LNCaP clone FGC (cell line): Measurements from ENCODE around the gene PPP2R5C.
"Not testable (repeated sequence)": the region's sequence is repeated elsewhere in the genome, so short reads cannot be mapped to it uniquely, and the experiment has no call there.

Source experiments
- DNase-seq: peaks from one replicate; pipeline ENCODE4 v3.0.0-alpha.2; 2011; ENCODE audit warnings: low read depth
- H3K4me3 ChIP-seq: 2 replicates; pipeline ENCODE4 v1.5.1; 2011; ENCODE audit warnings: mild to moderate bottlenecking, low read depth, low read length, control low read depth
- TF ChIP-seq, protein P1 (sequence below): IDR thresholded peaks from 2 replicates; pipeline ENCODE4 v1.5.1; 2012; ENCODE audit warnings: mild to moderate bottlenecking; ENCODE audit not compliant: control insufficient read depth, insufficient read depth; ENCODE audit errors: extremely low read depth

PPP2R5C gene

DNA sequence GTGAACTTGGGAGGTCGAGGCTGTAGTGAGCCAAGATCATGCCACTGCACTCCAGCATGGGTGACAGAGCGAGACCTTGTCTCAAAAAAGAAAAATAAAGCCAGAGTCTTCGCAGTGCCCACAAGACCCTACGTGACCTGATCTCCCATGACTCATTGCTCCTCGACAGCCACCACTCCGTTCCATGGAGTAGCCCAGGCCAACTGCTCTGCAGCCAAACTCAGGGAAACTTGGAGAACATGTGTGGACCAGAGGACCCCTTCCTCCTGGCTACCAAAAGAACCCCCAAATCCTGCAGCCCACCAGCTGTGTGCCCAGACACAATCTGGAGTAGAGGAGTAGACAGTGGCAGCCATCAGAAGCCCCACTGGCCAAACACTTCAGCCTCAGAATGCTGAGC is 32.1 kb upstream of the PPP2R5C start:
- no peak overlapping the region for H3K4me3 ChIP-seq
- no peak for DNase-seq
- TF ChIP-seq, protein P1, sequence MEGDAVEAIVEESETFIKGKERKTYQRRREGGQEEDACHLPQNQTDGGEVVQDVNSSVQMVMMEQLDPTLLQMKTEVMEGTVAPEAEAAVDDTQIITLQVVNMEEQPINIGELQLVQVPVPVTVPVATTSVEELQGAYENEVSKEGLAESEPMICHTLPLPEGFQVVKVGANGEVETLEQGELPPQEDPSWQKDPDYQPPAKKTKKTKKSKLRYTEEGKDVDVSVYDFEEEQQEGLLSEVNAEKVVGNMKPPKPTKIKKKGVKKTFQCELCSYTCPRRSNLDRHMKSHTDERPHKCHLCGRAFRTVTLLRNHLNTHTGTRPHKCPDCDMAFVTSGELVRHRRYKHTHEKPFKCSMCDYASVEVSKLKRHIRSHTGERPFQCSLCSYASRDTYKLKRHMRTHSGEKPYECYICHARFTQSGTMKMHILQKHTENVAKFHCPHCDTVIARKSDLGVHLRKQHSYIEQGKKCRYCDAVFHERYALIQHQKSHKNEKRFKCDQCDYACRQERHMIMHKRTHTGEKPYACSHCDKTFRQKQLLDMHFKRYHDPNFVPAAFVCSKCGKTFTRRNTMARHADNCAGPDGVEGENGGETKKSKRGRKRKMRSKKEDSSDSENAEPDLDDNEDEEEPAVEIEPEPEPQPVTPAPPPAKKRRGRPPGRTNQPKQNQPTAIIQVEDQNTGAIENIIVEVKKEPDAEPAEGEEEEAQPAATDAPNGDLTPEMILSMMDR = no peak

GRCh38 chr14:101730157-101730556 is 31.4 kb upstream of the PPP2R5C start:
- not testable (repeated sequence) for H3K4me3 ChIP-seq, DNase-seq

DNA sequence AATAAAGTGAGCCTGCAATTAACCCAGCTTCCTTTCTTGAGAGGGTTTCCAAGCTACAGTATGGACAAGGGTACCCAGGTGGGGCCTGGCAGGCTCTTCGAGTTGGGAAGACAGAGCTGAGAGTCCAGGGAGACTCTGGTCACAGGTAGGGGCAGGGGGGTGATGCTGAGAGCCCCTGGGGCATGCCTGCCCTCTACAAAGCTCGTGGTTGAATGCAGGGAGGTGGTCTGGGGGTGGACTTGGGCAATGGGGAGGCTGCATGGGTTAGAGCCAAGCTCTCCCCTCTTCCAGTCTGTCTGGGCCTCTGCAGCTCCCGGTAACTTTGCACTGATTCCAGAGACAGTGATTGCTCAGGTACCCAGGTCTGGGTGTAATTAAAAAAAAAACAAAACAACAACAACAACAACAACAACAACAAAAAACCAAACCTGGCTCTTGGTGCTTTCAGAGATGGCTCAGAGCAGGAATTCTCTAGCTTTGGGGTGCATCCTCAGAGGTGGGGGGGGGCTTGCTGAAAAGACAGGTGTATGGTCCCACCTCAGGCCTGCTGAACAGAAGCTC is 30.8 kb upstream of the PPP2R5C start:
- TF ChIP-seq, protein P1 = no peak
- no peak for DNase-seq
- H3K4me3 ChIP-seq = no peak overlapping the region

DNA sequence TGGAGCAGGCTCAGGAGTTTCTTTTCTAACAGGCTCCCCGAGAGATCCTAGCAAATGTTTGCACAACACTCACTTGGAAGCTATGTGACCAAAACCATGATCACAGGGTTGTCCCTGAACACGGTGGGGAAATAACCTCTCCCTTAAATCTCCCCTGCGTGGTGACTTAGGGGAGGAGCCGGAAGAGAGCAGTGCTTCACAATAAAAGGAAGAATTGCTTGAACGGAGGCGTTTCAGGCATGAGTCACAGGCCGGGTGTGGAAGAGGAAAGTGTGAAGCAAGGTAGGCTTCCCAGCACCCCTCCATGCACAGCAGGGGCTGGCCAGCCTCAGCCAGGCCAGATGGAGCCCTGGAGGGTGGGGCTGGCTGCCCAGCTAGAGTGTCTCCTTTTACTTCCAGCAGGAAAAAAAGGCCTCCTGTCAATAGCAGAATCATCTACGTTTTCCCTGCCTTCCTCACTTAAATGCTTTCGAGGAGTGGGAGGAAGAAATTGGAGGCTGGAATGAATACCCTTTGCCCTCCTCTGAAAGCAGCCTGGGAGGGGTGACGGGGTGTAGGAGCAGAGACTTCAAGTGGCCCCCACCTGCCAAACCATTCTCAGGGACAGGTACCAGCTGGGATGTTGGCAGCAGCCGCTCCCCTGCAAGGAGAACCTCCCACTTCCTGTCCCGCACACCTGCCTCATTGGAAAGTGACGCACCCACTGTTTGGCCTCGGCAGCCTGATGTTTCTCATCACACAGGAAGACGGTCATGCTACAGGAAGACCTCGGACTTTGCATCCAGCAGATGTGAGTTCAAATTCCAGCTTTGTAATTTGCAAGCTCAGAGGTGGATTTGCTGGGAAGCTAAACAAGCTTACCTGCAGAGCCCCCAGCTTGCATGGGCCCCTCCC is 30.1 kb upstream of the PPP2R5C start:
- DNase-seq = no peak
- TF ChIP-seq, protein P1 = no peak
- H3K4me3 ChIP-seq = no peak overlapping the region

GRCh38 chr14:101732118-101732517 is 29.4 kb upstream of the PPP2R5C start:
- H3K4me3 ChIP-seq = no peak overlapping the region
- TF ChIP-seq, protein P1 = no peak
- DNase-seq = no peak

DNA sequence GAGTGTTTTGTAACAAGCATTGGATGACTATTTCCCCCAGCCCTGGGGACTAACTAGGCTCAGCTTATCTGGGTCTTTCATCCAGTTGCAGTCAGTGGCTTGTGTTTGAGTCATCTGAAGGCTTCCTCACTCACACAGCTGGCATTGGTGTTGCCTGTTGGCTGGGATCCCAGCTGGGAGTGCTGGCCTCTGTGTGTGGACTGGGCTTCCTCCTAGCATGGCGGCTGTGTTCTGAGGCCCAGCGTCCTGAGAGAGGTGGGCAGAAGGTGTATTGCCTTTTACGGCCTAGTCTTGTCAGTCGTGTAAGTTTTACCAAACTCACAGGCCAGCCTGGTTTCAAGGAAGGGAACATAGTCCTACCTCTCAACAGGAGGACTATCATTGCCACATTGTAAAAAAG is 28.3 kb upstream of the PPP2R5C start:
- no peak overlapping the region for H3K4me3 ChIP-seq
- no peak for DNase-seq
- TF ChIP-seq, protein P1 = no peak

DNA sequence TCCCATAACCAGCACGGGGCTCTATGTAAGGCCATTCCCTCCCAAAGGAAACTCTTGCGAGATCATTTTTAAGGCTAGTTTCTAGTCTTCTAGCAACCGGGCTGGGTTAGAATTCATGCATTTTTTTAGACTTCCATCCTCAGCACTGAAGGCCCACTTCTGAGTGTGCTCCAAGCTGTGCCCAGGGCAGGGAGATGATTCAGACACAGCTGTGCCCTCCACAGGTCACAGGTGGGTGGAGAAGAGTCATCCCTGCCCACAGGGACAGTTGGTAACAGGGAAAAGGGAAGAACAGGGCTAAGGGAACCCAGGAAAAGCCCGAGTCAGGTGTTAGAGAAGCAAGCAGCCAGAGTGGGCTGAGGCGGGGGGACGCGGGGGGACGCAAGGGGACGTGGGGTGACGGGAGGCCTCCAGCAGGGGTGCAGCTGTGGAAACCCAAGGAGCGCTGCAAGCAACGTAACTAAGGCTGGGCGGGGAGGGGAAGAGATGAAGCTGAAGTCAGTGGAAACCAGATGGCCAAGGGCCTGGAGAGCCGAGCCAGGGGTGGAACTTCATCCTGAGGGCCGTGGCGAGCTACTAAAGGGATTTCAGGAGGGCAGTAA is 27.2 kb upstream of the PPP2R5C start:
- no peak for DNase-seq
- no peak overlapping the region for H3K4me3 ChIP-seq
- TF ChIP-seq, protein P1 = no peak
